Endometrium (tissue), 2 donors: ENCODE measurements around the gene CFAP300.

Source experiments
- FAIRE-seq: peaks from 2 replicates; lab custom pipeline; 2012; peaks lifted over from hg19 to GRCh38; lab: Jason Lieb, UNC
- donor health status: control.
- donor health status: control.

CFAP300 gene

DNA sequence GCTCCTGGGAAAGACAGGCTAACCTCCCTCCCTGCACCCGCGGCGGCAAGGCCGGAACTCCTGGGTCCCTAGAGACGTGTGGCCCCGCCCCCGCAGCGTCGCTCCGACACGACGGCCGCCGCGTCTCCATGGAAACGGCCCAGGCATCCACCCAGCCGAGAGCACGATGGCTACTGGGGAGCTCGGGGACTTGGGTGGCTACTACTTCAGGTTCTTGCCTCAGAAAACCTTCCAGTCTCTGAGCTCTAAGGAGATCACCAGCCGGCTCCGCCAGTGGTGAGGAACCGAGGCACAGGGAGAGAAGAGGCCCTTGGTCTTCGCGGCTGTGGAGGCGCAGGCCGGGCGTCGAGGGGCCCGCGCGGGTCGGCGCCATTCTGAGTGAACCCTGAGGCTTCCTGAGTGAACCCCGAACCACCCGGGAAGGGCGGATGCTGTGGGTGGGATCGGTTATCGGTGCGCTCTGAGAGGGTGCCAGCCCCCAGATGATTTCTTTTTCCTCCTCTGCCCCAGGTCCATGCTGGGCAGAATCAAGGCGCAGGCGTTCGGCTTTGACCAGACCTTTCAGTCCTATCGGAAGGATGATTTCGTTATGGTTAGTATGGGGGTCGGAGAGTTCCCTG is at the start of gene CFAP300:
CFAP300 (plus strand) TSS at position 133 of the 620 bp plus-strand sequence; CDS start at position 167, 34 bp downstream.
- peak; percentile 65 for FAIRE-seq

DNA sequence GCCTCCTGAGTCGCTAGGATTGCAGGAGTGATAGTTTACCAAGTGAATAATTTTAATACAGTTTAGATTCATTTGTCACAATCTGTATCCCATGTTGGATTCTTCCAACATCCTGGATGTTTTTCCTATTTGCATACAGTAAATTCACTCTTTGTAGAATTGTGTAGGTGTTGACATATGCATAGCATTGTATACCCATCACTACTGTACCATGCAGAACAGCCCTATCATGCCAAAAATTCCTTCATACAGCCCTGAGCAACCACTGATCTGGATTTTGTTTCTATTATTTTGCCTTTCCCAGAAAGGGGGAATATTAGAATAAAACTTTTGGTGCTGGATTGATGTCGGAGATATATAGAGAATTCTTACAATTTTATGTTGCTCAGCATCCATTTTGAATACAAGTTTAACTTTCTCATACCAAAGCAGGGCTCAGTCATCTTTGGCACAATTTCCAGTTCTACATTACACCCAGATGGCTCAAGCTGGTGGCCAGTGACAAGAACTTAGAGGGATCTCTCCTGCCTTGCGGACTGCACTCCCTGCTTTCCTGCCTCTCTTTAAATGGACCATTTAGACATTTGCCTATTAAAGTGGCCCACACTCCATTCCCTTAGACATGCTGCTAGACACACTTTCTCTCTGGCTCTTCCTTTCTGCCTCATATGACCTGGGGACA is 45.4 kb upstream of the CFAP300 start:
- FAIRE-seq = no peak

DNA sequence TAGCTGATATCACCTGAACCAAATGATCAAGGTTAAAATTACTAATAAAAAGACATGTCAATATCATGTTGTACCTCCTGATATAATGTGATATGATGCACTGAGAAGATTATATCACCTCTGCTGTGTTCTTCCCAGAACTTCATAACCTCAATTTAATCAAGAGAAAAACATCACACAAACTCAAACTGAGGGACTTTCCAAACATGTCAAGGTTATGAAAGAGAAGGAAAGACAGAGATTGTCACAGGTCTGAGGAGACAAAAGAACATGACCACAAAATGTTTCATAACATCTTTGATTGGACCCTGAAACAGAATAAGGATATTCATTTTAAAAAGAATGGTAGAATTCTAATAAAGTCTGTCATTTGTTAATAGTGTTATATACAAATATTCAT is 43.0 kb upstream of the CFAP300 start:
- FAIRE-seq = no peak

DNA sequence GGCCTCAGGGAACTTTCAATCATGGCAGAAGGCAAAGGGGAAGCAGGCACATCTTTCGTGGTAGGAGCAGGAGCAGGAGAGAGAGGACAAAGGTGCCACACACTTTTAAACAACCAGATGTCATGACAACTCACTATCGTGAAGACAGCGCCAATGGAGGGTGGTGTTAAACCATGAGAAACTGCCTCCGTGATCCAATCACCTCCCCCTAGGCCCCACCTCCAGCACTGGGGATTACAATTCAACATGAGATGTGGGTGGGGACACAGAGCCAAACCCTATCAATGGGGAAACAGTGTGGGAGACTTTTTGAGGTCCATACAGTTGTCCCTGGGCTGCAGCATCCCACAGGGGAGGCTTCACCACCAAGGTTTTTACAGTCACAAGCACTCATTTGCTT is 41.9 kb upstream of the CFAP300 start:
- no peak for FAIRE-seq

DNA sequence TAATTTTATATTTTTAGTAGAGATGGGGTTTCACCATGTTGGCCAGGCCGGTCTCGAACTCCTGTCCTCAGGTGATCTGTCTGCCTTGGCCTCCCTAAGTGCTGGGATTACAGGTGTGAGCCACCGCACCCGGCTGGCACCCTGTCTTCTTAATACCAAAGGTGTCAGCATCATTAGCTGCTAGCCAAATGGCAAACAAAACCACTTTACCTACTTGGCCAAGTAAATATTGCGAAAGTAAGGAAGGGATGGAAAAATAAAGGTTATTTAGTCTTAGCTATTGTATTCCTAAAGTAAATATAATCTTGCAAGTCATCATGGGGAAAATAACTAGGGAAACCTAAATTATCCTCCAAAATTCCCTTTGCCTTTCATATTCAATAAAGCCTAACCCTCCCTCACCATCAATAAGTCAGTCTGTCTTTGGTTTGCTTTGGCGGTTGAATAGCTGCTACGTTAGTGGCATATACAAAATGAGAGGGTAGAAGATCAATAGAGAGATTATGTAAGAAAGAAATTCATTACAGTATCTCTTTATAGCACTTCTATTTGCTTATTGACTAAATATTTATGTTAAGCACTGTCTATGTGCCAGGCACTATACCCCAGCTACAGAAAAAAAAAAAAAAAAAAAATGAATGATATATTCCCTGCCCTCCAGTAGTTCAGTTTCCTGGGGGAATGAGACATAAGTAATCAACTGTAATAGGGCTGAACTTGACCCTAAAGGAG is 40.2 kb upstream of the CFAP300 start:
- FAIRE-seq = no peak

DNA sequence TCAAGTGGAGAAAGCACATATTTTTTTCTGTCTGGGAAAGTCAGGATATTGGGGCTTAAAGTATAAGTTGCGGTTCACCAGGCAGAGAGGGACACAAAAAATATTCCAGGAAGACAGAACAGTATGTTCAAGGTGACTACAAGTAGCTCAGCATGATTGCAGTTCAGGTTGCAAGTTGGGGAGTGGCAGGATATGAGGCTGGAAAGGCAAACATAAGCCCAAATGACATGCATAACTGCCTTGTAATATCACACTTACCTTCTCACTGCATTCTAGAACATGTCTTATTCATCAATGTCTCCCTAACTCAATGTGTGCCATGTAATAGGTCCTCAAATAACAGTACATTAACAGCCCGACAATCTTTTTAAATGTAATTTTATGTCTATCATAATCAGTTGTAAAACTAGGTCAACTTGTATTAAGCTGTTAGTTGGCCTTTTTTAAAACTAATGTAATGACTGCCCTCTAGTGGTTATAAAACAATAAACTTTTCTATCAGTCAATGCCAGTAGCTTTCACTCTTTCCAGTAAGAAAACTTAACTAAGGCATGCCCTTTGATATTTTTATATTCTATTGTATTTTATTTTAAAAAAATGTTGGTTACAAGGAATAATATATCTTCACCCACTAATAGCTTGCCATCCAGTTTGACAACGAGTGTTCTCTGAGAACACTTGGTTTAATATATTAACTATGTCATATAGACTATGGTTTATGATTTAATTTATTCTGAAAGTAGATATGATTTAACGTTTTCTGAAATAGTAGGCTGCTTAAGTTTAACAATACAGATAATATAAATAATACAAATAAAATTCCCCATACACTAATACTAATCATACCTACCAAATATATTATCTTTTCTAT is 39.4 kb upstream of the CFAP300 start:
- peak; percentile 96 for FAIRE-seq

DNA sequence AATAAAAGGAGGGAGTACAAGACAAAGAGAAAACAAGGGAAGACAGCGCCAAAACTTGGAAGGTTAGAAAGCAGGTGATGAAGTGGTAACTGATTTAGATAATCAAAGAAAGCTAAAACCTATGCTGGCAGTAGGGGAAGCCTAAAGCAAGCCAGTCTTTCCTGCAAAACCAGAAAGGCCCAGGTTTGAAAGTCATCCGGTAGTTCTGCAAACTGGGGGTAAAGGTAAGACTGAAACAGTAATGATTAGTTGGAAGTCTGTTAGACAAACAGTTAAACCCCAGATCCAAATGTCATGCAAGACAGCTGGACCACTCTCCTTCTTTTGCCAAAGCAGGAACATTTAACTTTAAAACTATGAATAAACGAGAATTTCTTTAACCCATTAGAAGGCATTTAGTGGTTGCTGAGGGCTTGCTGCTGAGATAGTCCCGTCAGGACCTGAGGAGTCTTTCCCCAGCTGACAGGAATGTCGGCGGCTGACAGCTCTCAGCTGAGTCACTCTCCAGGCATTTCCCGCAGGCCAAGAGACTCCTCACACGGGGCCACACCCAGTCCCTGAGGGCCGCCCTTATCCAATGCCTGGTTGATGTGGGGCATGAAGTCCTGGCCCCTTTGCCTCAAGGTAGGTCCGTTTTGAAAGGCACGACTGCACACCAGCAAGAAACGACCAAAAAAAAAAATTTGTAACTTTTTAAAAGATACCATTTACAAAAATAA is 36.3 kb upstream of the CFAP300 start:
- no peak for FAIRE-seq

DNA sequence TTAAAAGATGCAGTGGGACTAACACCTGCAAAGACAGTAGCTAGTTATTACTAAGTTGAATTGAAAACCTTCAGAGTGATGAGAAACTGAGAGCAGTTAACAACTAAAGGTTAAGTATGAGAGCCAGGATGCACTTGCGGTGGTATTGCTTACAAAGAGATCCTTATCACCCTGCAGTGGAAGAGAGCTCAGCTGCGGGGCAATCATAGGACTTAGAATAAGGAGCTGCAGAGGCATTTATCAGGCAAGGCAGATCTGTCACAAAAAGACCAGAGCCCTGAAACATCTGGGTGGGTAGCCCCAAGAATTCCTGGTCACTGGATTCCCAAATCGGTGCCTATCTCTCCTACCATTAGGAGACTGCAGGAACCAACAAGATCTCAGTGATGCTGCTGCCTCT is 34.3 kb upstream of the CFAP300 start:
- FAIRE-seq = no peak

DNA sequence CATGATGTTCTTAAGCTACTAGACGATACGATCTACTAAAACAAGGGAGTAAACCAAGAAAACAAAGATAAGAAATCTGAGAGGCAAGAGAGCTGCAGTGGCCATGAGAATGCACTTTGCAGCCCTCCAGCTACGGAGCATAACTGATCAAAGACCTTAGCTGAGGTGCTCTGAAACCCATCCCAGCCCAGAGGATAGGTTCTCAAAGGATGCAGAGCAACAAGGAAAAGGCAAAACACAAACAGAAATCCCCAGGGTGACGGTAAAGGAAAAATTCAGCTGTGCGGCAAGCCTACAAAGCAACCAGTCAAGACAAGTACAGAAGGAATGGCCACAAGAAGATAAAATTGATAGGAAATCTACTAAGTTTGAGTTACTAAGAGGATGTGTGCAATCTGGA is 32.5 kb upstream of the CFAP300 start:
- FAIRE-seq = no peak

DNA sequence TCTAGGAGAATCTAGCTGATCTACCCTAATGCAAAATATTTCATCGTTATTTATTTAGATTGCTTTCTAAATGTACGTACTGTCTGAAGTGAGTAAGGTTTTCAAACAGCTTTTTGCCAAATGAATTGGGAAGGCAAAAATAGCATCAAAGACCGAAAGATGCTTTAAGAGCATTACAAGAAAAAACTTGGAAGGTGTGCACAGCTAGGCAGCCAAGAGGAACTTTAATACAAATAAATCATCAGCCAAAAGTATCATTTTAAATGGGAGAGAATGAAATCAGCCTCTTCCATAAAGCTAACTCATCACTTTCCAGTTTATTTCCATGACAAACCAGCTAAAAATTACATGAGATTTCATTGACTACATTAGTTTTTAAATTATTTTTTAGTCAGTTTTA is 30.2 kb upstream of the CFAP300 start:
- no peak for FAIRE-seq

DNA sequence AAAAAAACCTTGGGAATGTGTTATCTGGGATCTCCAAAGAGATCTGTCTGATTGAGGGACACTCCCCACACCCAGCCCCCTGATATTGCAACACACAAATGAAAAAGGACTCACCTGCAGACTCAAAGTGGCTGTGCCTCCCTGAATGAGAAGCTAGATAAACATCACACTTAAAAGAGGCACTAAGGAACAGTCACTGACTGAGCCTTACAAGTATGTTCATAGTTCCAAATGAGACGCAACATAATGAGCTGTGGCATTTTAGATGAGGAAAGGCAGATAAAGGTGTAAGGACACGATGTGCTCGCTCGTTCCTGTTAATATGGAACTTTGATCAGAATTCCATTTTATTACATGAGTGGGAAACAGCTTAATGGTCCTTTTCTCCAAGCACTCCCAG is 21.0 kb upstream of the CFAP300 start:
- FAIRE-seq = no peak

DNA sequence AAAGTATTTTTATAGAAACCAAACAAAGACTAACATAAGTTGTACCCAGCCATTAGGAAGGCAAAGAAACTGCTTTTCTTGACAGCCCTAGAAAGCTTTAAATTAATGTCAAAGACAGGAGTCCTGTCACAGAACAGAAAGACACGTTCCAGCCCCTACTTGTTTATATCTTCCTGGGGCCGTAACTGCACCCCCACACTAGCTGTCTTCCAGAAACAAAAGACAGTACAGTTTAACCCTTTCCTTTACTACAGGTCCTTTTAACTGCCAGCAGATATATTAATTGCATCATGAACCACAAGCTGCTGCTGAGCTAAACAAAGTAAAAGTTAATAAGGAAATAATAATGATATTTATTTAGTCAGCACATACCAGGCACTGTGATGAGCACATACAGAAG is 20.3 kb upstream of the CFAP300 start:
- no peak for FAIRE-seq

DNA sequence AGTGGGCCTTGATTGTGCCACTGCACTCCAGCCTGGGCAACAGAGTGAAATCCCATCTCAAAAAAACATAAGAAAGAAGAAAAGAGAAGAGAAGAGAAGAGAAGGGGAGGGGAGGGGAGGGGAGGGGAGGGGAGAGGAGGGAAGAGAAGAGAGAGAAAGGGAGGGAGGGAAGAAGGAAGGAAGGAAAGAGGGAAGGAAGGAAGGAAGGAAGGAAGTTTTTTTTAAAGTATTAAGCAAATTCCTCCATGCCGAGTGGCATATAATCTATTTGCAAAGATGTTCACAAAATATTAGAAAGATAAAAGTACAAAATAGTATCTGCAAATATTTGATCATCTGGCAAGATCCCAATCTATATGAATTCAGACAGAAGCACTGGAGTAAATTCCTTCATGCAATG is 10.5 kb upstream of the CFAP300 start:
- FAIRE-seq = no peak

DNA sequence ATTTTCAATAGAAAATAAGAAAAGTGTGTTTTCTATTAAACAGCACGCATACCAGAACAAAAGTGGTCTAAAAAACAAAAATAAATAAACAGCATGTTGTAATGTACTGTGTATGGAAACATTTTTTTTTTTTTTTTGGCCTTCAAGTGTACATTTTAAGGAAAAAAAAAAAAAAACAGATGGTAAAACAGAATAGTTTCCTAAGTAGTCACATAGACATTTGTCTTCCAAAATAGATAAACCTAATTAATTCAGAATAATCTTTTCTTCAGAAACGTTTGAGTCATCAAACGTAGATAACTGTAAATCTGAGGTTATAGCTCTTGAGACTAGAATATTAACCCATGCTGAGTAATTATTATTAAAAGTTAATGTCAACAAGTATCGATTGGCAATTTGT is 396 bp upstream of the CFAP300 start:
- FAIRE-seq = peak; percentile 74

DNA sequence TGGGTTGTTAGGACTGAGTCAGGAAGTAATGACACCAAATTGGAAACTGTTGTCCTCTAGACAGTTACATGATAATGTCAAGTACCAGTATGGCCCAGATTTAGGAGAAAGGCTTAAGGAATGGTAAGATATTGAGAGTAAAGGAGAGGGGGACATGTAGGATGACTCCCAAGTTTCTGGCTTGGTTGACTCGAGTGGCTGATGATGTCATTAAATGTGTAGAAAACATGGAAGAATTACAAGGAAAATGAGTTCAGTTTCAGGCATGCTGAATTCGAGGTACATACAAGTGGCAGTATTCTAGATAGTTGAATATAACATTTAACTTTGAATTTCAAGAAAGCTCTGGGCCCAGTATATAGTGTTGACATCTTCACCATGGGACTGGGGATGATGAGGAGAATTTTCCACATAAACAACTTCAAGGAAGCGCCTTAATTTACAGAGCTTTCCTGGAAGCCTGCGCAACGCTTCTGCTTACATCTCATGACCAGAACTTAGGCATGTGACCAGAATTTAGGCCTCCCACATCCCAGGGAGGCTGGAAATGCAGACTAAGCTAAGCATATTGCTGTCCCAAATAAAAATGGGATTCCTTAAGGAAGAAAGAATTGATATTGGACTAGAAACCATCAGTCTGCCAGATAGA is 3.8 kb downstream of the CFAP300 start:
- FAIRE-seq = no peak

DNA sequence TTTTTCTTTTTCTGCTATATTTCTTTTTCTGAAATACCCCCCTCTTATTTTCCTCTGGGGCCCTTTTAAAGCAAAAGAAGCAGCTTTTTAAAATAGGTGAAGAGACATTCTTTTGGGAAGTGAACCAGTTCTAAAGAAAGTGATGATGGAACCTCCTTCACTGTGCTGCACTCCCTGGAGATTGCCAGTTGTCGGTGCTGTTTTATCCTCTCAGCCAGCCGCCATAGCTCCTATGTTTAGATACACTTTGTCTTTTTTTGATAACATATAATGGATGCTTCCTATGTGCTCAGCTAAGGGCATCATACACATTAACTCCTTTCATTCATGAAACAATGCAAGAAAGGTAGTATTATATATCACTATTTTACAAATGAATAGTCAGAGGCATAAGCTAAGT is 14.0 kb downstream of the CFAP300 start:
- FAIRE-seq = no peak

DNA sequence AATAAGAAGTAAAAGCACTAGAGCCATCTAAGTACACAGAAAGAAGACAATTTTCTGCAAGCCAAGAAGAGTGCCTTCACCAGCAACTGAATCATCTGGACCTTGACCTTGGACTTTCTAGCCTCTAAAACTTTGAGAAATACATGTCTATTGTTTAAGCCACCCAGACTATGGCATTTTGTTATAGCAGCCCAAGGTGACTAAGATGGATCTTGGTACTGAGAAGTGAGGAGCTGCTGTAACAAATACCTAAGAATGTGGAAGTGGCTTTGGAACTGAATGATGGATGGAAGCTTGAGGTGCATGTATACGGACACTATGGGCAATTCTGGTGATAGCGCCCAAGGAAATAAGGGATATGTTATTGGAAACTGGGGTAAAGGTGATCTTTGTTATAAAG is 14.9 kb downstream of the CFAP300 start:
- no peak for FAIRE-seq

DNA sequence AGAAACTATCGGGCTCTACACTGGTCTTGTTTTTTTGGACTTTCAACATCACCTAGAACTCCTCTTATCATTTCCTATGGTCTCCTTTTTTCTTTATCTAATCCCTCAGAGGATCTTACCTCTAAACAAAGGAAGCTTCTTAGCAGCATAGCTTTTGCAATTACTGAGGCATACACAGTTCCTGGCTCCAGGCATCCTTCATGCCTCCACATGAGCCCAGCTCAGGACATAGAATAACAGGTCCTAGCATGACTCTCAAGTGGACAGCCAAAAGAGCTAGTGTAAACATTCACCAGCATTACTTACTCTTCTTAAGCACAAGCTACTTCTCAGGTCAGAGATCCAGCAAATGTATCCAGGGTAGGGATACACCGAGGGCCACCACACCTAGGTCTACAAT is 17.1 kb downstream of the CFAP300 start:
- FAIRE-seq = no peak

DNA sequence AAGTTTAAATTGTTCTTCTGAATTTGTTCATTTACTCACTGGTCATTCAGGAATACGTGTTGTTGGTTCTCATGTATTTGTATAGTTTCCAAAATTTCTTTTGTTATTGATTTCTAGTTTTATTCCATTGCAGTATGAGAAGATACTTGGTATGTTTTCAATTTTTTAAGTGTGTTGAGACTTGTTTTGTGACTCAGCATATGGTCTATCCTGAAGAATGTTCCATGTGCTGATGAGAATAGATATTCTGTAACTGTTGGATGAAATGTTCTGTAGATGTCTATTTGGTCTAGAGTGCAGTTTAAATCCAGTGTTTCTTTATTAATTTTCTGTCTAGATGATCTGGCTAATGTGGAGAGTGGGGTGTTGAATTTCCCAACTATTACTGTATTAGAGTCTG is 23.5 kb downstream of the CFAP300 start:
- no peak for FAIRE-seq

DNA sequence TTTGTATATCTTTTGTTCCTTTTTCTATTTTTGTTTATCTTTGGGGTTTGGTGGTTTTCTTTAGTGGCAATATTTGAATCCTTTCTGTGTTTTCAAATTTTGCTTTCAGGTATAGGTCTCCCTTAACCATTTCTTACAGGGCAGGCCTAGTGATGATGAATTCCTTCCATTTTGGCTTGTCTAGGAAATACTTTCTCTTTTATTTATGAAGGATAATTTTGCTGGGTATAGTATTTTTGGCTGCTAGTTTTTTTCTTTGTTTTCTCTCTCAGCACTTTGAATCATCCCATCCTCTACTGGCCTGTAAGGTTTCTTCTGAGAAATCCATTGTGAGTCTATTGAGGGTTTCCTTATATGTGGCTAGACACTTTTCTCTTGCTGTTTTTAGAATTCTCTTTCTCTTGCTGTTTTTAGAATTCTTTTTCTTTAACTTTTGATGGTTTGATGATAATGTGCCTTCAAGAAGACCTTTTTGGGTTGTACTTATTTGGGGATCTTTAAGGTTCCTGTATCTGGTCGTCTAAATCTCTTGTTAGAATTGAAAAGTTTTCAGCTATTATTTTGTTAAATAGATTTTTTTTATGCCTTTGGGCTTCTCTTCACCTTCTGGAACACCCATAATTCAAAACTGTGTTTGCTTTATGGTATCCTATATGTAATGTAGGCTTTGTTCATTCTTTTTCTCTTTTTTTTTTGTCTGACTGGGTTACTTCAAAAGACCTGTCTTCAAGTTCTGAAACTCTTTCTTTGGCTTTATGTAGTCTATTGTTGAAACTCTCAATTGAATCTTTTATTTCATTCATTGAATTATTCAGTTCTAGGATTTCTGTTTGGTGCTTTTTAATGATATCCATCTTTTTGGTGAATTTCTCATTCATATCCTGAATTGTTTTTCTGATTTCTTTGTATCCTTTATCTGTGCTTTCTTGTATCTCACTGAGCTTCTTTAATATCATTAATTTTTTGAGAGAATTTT is 24.5 kb downstream of the CFAP300 start:
- FAIRE-seq = no peak
